Stimulated activated CD8-positive, alpha-beta memory T cell treated with anti-CD3 and anti-CD28 coated beads, Interleukin-2, amount 100 ng/mL, for 48 hours (primary cell): ENCODE results near the gene RSKR.
"Not testable (repeated sequence)": the region's sequence is repeated elsewhere in the genome, so short reads cannot be mapped to it uniquely, and the experiment has no call there.

Experiments used
- DNase-seq, 2 donors: peaks; one replicate each; pipeline ENCODE4 v3.0.0-alpha.2; 2020; ENCODE audit warnings: low read depth in 2 of 2

The RSKR gene

DNA sequence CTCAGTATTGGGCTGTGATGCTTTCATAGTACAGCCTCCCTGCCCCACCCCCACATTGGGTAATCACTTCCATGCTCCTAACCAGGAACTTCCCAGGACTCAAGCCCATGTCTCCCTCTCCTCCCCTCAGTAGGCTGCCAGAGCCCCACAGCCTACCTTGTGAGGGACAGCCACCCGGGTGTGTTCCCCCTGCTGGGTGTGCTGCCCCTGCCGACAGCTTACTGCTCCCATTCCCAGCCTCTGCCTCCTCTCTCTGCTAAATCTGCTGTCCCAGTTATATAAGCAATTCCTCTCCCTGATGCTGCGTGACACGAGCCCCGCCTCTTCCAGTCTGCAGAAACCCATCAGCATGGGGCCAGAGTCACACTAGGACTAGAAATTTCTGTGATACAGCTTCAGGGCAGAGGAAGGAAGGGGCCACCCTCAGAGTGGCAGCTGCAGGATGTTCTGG, at the start of gene RSKR:
Gene RSKR (minus strand): TSS at position 255 of the 451 bp plus-strand sequence. CDS start 24 bp downstream, at position 231.
- no peak for DNase-seq

DNA sequence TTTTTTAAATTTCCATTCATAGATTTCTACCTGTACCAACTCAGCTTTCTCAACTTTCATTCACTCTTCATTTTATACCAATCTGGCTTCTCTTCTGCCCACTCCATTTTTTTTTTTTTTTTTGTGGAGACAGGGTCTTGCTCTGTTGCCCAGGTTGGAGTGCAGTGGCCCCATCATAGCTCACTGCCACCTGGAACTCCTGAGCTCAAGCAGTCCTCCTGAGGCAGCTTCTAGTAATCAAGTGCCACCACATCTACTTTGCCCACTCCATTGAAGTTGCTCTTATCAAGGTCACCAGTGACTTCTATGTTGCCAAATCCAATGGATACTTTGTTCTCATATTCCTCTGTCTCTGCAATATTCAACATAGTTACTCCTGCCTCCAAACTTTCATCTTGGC, 49.7 kb upstream of the RSKR start:
- no peak for DNase-seq

DNA sequence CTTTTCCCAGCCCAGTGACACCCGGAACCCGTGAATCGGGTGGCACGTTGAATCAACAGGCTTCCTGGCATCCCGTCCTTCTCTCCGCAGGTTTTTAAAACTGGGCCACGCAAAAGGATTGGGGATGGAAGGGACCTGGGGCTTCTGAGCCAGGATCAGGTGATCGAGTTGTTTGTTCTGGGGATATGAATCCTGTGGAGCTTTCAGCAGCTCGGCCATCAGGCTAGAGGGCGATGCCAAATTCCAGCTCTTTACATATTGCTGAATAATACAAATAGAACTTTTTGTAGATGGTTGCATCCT, 48.5 kb upstream of the RSKR start:
- no peak for DNase-seq

DNA sequence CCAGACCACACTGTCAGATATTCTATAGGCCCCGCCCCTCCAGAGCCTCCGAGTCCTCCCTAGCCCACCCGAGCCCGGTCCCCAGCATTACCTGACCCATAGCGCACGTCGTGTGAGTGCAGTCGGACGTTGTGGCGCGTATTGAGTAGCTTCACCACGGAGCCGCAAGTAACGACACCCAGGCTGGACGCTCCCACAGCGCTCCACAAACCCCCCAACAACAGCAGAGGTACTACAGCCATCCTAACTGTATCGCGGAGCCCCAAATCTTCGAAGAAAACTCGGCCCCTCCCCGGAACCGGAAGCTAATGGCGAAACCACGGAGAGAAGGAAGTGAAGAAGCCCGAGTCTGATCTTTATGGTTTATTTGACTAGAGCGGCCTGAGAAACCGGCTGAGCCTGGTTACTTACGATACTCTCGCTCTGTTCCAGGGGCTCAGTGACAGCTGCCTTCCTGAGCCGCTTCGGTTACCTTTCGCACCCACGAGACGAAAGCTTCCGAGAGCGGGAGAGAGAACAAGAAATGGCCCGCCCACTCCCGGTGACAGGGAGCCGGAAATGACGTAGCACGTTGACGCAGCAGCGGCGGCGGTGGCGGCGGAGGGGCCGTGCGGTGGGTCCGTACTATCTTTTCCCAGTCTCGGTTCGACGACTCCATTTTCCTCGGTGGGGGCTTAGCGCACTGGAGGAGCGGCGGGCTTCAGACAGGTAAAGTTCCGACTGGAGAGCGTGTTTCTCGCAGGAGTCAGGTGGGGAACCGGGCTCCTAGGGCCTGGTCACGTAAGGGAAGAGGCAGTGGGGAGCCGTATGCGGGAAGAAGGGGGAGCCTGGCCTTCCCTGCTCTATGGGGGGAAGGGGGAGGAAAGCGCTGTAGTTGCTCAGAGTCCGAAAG, 47.9 kb upstream of the RSKR start, which contains the start of the genes SDF2 and SUPT6H:
Gene SDF2 (minus strand): TSS at position 272 of the 892 bp plus-strand sequence. CDS start 30 bp downstream, at position 242.
Gene SUPT6H (plus strand): TSS at position 571 of the 892 bp plus-strand sequence. CDS start 11,197 bp downstream, outside the sequence.
- peak; percentile 87 to 94 for DNase-seq

DNA sequence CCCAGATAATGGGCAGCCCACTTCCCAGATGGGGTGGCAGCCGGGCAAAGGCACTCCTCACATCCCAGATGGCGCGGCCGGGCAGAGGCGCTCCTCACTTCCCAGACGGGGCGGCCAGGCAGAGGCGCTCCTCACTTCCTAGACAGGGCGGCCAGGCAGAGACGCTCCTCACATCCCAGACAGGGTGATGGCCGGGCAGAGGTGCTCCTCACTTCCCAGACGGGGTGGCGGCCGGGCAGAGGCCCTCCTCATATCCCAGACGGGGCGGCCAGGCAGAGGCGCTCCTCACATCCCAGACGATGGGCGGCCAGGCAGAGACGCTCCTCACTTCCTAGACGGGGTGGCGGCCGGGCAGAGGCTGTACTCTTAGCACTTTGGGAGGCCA, 45.5 kb upstream of the RSKR start:
- DNase-seq, result not testable (repeated sequence)

GRCh38 chr17:28658766-28659496, 44.9 kb upstream of the RSKR start:
- DNase-seq, result not testable (repeated sequence)

GRCh38 chr17:28658342-28658741, 44.4 kb upstream of the RSKR start:
- DNase-seq, result not testable (repeated sequence)

DNA sequence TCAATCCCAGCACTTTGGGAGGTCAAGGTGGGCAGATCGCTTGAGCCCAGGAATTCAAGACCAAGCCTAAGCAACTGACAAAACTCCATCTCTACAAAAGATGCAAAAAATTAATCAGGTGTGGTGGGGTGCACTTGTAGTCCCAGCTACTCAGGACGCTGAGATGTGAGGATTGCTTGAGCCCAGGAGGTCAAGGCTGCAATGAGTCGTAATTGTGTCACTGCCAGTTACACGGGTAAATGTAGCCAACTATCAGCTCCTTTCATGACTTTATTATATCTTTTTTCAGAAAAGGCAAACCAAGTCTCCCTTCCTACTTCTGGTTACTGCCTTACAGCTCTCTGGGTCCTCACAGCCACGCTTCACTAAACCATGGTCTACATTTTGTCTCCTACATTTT, 43.8 kb upstream of the RSKR start:
- no peak for DNase-seq

DNA sequence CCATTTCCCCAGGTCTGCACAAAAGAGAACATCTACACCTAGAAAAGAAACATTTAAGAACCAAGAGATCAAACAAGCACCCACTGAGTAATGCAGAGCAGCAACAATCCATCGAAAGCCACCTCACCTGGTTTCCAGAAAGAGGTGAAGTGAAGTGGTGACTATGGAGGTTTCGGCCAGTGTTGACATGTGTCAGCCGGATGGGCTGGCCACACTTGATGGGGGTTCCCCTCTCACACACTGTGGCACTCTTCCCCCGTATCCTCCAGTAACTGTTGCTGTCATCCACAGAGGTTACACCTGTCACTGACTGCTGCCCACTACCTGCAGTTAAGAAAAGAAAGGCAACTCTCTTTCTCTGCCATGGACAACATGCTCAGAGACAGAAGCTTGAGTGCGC, 41.2 kb upstream of the RSKR start:
- DNase-seq, result no peak

DNA sequence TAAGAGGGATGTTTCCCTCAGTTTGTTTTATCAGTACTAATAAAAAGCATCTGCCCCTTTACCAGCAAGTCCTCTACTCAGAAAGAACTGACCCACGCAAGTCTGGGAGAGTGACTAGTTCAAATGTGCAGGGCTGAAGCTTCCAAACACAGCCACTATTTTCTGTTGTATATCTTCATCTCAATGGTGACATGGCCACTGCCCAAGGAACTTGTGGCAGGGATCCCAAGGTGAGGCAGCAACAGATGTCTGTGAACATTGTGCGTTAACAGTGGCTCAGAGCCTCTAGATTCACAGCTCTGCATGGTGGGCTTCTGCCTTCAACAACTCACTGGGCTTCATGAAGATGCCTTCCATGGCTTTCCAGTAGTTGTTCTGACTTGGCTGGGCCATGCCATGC, 34.7 kb upstream of the RSKR start:
- DNase-seq, result no peak

- DNase-seq, result no peak
These were observed 32.2 kb upstream of the RSKR start for GRCh38 chr17:28646039-28646754.

DNA sequence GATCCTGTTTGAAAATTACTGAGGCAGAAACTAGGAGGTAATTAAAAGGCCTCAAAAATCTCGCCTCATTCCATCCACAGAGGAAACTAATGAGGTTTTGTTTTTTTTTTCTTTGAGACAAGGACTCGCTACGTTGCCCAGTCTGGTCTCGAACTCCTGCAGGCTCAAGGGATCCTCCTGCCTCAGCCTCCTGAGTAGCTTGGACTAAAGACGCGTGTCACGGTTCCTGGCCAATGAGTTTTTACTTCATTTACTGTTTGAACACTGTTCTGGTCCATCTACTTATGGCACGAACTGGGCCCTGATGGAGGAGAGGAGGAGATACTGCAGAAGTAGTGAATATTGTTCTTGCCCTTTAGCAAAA, 31.6 kb upstream of the RSKR start:
- DNase-seq, result no peak

- DNase-seq, result peak; percentile 92 to 95
These were observed 31.0 kb upstream of the RSKR start, which contains the start of gene BLTP2 for GRCh38 chr17:28644787-28645575. TSS of gene BLTP2 (minus strand) at chr17:28645158. CDS start at chr17:28645056, 102 bp downstream.

- peak in 1 of 2 donors; percentile 17 for DNase-seq
These were observed 30.2 kb upstream of the RSKR start for GRCh38 chr17:28643983-28644786.

GRCh38 chr17:28641579-28641978, 27.6 kb upstream of the RSKR start:
- no peak for DNase-seq

DNA sequence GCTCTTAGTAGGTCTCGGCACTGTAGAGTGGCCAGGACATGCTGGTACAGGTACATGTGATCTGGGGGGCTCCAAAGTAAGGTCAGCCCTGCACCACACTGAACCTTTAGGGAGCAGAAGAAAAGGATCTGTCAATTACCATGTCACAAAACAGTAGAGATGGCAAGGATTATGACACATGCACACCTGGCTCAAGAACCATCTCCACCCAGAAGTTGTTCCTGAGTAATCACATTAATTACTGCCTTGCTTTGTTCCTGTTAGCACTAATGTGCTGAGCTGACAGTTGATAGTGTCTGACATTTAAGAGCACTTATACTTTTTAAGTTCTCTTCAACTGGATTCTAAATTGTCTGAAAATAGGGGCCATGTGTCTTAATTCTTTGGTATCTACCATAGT, 21.5 kb upstream of the RSKR start:
- no peak for DNase-seq

- DNase-seq, result no peak
These were observed 20.4 kb upstream of the RSKR start for GRCh38 chr17:28634206-28634865.

GRCh38 chr17:28626818-28627217, 12.8 kb upstream of the RSKR start:
- no peak for DNase-seq

DNA sequence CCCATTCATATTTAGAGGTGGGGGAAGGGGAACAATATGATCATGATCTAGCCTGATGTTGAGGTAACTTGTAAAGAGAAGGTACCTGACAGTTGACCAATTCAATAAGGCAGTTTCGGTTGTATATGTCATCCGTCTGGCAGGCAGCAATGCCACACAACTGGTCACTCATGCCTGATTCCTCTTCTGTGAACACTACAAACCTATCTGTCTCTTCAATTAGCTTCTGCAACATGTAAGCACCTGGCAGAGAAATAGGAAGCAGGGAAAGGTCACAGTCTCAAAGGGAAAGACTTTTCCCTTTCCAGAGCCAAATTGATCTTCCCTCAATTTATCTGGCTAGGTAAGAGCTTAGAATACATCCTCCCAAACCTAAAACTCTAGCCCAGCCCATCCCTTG, 10.2 kb upstream of the RSKR start:
- DNase-seq, result no peak

DNA sequence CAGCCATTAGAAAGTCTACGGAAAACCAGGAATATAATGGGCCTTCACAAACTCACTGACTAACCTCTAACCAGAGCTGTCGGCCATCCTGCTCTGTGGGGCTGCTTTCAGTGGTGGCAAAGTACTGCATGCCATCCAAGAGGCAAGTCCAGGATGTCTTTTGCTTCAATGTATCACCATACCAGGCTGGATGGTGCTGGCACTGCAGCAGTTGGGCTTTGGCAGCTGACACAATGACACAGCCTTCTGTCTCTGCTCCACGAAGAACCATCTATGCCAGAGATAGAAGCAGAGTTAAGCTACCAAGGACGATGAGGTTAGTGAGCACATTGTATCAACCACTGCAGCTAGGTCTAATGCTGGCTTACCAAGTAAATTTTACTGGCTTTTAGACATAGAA, 9.7 kb upstream of the RSKR start:
- DNase-seq, result no peak
